Measurements from ENCODE around the gene KLHL13.

Gene KLHL13

DNA sequence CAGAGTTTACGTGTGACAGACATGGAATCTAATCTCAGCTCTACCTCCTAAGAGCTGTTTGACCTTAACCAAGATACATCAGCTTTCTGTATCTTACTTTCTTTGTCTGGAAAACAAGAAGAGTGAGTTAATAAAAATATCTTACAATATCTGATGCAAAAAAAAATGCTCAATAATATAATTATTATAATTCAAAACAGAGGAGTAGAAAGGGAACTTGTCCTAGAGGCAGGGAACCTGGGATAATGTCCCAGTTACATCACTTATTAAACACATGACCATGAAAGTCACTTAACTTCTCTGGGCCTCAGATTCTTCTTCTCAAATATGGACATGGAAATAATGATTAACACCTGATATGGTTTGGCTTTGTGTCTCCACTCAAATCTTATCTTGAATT, 256.1 kb downstream of the KLHL13 start:
- no peak for DNase-seq (ENCODE audit: low read depth in 2 of 2)

DNA sequence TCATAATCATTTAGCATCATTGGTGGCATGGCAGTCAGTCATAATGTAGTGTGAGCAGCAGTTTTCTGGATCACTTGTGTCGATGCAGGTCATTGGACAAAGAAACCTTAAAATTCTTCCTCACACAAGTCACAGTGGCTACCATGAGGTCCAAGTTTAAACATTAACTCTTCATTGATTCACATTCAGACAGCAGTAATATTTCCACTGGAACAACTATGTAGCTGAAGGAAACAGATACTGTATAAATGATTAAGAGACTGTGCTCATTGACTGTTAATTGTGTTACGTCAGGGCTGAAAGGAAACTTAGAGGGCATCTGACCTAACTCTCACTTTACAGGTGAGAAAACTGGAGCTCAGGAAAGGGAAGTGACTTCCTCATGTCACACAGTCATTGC, 261.8 kb downstream of the KLHL13 start:
- DNase-seq (ENCODE audit: low read depth in 2 of 2) = no peak

DNA sequence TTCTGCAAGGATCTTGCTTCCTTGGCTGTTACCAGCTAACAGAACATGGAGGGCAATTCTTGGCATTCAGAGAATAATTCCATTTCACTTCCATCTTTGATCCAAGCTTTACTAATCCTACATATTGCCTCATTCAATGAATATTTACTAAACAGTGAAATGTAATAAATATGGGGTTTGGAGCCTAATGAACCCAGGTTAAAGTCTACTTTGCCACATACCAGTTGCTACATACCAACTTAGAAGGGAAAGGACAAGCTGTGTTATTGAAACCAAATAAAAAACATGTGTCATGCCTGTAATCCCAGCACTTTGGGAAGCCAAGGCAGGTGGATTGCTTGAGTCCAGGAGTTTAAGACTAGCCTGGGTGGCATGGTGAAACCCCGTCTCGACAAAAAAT, 265.6 kb downstream of the KLHL13 start:
- DNase-seq (ENCODE audit: low read depth in 2 of 2) = no peak

Data from stimulated activated CD8-positive, alpha-beta memory T cell treated with anti-CD3 and anti-CD28 coated beads, Interleukin-15, amount 100 ng/mL, for 4 hours (primary cell).